Stimulated activated CD8-positive, alpha-beta memory T cell treated with anti-CD3 and anti-CD28 coated beads, Interleukin-2, amount 100 ng/mL, for 48 hours (primary cell): ENCODE results near the gene SH3TC1.

Experiments used
- DNase-seq, 2 donors: peaks; one replicate each; pipeline ENCODE4 v3.0.0-alpha.2; 2020; ENCODE audit warnings: low read depth in 2 of 2

The SH3TC1 gene

GRCh38 chr4:8242782-8243560 lies 43.9 kb downstream of the SH3TC1 start:
- no peak for DNase-seq

- DNase-seq = no peak
Observed at GRCh38 chr4:8244001-8244757, 45.1 kb downstream of the SH3TC1 start.

DNA sequence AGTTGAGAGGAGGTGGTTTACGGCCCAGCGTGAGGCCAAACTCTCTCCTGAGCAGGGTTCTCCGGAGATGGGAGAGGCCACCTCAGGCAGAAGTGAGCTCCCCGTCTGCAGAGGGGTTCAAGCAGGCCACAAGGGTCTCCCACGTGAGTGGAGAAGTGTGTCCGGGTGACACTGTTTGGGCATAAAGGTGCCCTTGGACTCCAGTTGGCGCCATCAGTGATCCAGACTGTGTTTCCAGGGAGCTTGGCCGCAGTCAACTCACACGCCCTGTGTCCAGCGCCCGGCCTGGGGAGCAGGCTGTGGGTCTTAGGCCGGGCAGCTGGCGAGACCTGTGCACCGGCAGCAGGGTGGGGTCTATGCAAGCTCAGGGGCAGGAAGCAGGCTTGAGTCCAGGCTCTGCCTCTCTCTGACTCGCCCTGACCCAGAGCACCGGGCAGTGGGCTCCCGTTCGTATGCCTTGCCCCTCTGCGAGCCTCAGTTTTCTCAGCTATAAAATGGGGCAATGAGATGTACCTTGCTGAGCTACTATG lies 45.9 kb downstream of the SH3TC1 start:
- no peak for DNase-seq

DNA sequence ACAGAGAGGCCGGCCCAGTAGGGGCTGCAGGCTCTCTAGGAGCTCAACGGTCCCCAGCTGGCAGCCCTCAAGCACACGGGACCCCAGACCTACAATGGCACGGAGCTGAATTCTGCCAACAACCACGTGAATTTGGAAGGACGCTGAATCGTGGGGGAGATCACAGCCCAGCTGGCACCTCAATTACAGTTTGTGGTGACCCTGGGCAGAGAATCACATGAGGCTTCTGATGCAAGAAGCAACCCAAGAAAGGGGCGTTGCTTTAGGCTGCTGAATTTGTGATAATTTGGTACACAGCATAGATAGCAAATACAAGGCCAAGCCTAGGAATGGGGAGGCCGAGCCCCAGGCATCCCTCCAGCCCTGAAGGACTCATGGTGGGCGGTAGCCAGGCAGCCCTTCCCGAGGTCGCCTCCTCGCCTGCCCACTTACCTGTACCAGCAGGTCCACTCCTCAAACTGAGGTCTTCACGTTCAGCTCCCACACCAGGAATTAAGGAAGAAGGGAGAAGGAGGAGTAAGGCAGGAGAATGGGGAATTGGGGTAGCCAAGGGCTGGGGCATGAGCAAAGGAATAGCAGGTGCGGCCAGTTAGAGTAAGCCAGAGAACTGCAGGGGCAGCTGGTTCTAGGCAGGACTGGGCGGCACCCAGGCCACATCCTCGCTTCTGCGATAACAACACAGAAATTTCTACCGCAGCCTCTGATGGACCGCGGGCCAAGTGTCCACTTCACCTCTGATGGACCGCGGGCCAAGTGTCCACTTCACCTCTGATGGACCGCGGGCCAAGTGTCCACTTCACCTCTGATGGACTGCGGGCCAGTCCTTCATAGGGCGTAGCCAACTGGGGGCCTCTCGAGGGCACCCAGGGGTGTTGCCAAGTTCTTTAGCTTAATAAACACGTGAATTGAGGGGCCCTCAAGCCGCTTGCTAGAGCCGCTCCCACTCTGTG lies 47.1 kb downstream of the SH3TC1 start:
- no peak for DNase-seq

DNA sequence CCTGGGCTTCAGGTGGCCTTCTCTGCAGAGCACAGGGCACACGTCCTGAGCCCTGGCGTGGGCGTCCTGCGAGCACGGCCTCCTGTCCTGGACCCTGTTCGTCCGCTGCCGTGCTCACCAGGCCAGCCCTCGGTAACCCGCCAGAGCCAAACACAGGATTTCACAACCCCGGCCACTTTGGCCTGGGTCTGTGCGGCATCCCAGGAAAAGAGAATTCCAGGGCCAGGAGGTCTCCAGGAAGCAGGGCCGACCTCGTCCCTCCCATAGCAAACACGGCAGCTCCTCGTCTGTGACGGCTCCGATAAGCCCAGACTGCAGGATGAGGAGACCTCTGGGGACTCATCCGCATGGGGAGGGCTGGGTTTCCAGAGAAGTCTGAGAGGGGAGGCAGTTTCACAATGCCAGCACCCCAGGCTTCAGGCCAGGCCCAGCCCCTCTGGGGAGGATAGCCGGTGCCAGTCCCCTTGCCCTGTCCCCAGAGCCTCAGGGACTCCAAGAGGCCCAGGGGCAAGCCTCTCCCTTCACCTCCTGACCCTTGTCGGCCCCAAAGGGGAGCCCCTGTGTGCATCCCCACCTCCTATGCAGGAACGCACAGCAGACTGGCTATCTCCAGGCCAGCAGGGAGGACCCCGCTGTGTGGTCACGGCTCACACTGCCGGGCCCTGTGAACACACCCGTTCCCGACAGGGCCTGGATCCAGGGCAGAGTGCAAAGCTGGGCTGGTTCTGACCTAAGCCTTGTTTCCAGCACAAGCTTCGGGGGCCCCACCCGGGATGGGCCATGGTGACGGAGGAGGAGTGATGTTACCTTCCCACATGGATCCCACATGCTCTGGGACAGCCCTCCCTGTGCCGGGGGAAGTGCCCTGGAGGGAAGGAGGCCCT lies 48.2 kb downstream of the SH3TC1 start:
- DNase-seq = no peak

DNA sequence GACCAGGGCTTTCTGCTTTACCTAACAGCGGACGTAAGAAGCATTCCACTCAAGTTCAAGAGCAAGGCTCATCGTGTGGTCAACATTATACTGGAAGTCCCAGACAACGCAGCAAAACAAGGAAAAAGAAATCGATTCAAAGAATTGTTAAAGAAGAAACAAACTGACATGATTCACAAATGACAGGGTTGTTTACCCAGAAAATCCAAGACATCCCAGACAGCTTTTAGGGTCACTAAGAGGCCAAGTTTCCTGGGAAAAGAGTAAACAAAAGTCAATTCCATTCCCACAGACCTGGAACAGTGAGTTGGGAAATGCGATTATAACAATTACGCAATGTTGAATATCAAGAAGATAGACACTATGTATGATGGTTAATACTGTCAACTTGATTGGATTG lies 49.0 kb downstream of the SH3TC1 start:
- DNase-seq = no peak

DNA sequence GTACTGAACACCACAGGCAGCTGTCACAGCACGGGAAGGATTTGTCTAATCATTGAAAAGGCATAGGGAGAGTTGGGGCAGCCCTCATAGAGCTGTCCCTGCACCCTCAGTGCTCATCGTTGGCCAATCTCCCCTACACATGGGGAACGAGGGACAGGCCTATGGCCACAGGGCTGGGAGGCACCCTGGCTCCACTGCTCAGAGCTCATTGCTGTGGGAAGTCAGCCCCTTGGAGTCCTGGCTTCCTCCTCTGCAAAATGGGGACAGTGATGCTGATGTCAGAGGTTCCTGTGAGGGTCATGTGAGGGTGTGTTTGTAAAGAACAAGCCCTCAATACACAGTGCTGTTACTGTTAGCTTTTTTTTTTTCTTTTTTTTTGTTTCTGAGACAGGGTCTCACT lies 51.1 kb downstream of the SH3TC1 start:
- DNase-seq = no peak

- no peak for DNase-seq
Observed at GRCh38 chr4:8250637-8251036, 51.5 kb downstream of the SH3TC1 start.

DNA sequence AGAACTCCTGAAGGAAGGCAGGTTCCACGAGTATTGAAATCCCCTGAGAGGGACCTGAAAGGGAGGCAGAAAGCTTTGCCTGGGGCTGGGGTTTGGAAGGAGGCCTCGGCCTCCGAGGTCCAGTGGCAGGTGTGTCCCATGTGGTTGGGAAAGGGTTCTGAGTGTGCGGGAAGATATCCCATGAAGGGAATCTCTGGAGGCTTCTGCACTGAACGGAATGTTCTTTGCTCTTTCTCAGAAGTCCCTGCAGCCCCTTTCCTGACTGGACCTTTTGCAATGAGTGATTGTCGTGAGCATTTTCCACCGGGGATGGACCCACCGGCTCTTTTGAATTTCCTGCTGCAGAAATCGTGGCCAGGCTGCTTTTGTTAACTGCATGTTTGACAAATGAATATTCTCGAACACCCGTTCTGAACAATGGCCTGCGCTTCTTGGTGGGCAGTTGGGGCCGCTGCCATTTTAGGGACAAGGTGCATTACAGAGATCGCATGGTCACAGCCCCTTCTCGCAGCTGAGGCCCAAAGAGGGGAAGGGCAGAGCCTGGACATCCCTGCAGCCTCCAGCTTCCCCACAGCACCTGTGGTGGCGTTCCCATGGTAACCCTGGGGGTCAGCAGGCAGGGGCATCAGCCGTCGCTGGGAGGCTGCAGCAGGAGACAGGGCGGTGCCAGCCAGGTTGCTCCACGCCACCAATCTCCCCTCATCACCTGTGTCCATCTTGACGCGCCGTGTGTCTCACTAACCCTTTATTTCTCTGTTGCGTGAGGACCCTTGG lies 52.2 kb downstream of the SH3TC1 start:
- DNase-seq = no peak

- no peak for DNase-seq
Observed at GRCh38 chr4:8252301-8253173, 53.4 kb downstream of the SH3TC1 start.

- DNase-seq = no peak
Observed at GRCh38 chr4:8254076-8254475, 55.0 kb downstream of the SH3TC1 start.

DNA sequence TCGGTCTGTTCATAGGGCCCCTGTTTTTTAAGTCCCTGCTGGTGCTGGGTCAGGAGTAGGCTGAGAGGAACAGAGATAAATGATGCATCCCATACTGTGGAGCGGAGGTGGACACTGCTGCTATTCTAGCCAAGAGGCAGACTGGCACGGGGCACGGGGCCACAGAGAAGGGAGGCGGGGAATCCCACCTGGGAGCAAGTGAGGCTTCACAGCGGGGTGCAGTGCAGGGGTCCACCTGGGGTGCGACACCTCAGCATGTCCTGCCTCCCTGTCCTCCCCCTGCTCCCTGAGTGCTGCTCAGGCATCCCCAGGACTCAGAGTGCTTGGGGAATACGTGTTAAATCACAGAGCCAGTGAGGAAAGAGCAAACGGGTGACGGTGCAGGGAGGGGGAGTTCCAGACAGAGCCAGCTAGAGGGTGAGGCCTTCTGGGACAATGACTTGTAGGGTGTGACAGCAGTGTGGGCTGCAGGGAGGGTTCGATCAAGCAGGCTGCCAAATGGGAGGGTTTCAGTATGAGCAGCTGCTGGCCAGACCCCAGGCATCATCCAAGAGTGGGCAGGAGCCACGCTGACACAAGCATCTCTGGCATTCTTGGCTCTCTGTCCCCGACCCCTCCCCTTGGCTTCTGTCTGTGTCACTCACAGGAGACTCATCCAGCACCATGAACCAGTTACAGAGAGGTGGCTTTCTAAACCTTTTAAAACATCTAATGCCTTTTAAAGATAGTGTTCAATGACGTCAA lies 56.8 kb downstream of the SH3TC1 start:
- DNase-seq = no peak

DNA sequence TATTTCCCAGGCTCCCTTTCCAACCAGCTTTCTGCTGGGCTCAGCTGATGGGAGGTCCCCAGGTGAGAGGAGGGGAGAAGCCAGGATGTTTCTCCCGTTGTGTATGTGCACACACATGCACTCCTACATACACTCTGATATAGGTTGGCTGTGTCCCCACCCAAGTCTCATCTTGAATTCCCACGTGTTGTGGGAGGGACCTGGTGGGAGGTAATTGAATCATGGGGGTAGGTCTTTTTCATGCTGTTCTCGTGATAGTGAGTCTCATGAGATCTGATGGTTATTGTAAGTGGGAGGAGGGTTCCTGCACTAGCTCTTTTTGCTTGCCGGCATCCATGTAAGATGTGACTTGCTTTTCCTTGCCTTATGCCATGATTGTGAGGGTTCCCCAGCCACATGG lies 58.8 kb downstream of the SH3TC1 start:
- no peak for DNase-seq

GRCh38 chr4:8258552-8259212 lies 59.6 kb downstream of the SH3TC1 start:
- DNase-seq = no peak

DNA sequence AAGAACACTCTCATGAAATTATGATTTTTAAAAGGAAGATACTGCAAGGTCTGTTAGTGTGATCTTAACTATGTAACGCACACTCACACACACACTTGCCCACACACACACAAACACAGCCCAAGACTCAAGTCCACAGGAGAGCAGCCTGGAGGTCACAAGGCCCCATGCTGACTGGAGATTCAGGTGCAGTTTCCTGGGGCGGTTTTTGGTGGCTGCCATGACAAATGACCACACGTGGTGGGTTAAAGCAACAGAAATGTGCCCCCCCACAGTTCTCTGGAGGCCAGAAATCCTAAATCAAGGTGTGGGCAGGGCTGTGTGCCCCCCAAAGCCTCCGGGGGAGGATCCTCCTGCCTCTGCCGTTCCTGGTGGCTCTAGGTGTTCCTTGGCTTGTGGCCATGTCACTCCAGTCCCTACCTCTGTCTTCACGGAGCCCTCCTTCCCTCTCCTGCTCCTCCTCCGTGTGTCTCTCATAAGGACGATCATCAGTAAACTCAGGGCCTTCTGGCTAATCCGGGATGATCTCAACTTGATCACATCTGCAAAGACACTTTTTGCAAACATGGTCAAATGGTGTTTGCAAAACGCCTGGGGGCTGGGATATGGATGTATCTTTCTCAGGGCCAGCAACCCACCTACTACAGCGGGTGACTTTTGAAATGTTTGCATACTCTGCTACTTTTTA lies 60.8 kb downstream of the SH3TC1 start:
- no peak for DNase-seq

GRCh38 chr4:8260656-8261111 lies 61.6 kb downstream of the SH3TC1 start:
- no peak for DNase-seq

DNA sequence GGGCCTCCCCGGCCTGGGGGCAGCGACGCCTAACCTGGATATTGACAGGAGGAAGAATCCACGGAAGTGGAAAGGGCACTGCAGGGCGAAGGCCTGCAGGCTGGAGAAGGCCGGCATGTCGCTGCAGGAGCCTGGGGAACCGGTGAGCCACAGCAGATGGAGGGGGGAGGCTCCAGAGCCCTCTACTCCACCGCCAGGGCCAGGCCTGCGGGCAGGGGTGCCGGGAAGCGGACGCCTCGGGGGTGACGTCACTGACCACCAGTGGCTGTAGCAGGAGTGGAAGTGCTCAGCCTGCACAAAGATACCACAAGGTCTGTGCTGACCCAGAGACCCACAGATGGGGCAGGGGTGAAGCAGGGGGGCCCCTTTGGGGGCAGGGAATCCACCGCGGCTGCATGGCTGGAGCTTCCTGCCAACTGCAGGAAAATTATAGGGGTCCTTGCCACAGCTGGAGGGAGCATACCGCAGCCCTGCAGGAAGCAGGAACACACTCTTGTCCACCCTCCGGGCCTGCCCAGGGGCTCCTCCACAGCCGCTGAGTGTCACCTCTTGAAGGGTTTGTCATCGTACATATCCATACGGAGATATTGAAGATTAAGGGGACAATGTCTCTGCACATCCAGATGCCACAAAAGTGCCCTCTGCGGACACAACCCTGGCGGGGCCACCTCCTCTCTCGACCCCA lies 62.9 kb downstream of the SH3TC1 start:
- no peak for DNase-seq
